Neural progenitor cell (in vitro differentiated cells): ENCODE data around the gene EIF5A2.

Source experiments
- EZH2 ChIP-seq: fragments of 200-600 bp; sonication (generic); IDR thresholded peaks from 2 replicates; pipeline ENCODE4 v1.6.1; 2017; ENCODE audit warnings: antibody characterized with exemption, mild to moderate bottlenecking, moderate library complexity
- EZH2phosphoT487 ChIP-seq: fragments of 200-600 bp; sonication (generic); IDR thresholded peaks from 2 replicates; pipeline ENCODE4 v1.6.1; 2017; ENCODE audit warnings: antibody characterized with exemption
- TF ChIP-seq, protein P1 (sequence below): fragments of 200-600 bp; sonication (generic); IDR thresholded peaks from 2 replicates; pipeline ENCODE4 v1.5.1; 2017; ENCODE audit warnings: antibody characterized with exemption, mild to moderate bottlenecking

DNA sequence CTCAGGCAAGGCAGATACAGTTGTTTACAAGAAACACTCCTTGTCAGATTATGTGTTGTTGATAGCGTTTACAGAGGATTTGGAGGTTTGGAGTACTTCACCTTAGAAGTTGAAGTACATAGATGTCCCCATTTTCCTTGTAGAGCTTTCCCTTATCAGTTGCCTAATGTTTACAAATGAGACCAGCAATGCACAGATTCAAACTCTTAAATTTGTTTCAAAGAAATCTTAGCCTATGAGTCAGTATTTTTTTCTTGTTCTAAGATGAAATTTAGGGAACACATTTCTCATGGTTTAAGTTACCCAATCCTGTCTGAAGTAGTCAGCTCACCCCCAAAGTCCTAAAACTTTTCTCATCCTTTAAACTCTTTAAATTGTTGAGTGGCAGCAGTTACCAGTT, 6.3 kb upstream of the EIF5A2 start:
- TF ChIP-seq, protein P1, sequence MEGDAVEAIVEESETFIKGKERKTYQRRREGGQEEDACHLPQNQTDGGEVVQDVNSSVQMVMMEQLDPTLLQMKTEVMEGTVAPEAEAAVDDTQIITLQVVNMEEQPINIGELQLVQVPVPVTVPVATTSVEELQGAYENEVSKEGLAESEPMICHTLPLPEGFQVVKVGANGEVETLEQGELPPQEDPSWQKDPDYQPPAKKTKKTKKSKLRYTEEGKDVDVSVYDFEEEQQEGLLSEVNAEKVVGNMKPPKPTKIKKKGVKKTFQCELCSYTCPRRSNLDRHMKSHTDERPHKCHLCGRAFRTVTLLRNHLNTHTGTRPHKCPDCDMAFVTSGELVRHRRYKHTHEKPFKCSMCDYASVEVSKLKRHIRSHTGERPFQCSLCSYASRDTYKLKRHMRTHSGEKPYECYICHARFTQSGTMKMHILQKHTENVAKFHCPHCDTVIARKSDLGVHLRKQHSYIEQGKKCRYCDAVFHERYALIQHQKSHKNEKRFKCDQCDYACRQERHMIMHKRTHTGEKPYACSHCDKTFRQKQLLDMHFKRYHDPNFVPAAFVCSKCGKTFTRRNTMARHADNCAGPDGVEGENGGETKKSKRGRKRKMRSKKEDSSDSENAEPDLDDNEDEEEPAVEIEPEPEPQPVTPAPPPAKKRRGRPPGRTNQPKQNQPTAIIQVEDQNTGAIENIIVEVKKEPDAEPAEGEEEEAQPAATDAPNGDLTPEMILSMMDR, result no peak
- TF ChIP-seq EZH2 (no peak), EZH2phosphoT487 (no peak)
